Measurements from ENCODE around the gene ESRRB.

Gene ESRRB

DNA sequence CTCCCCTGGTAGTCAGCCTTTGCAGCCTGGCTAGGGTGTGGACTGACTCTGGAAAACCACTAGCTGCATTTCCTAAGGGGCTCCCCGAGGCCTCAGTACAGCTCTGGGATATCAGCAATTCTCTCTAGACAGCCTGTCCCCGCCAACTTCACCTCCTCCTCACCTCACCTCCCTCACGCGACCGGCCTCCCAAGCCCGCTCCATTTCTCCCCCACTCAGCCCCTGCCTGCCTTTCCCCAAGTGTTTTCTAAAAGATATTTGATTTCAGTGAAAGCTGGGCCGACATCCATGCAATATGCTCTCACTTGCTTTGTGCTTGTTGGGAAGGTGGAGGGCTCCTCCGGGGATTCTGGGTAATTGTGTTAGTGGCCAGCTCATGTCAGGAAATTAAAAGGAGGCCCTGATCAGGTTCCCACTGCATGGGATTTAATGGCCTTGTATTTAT, 91.8 kb downstream of the ESRRB start:
- H3K4me2 ChIP-seq (ENCODE audit: low read depth, low read length, poor library complexity, severe bottlenecking), result no peak overlapping the region
- no peaks in the 10 kb centered on the region for H3F3A ChIP-seq (ENCODE audit: low read depth)
- H3K36me3 ChIP-seq (ENCODE audit: insufficient read depth, low read length), result no peaks in the 10 kb centered on the region
- TF ChIP-seq EZH2phosphoT487 (IDR thresholded peaks at IDR 0.05; ENCODE audit: borderline replicate concordance), result no peak
- TF ChIP-seq, protein P1, sequence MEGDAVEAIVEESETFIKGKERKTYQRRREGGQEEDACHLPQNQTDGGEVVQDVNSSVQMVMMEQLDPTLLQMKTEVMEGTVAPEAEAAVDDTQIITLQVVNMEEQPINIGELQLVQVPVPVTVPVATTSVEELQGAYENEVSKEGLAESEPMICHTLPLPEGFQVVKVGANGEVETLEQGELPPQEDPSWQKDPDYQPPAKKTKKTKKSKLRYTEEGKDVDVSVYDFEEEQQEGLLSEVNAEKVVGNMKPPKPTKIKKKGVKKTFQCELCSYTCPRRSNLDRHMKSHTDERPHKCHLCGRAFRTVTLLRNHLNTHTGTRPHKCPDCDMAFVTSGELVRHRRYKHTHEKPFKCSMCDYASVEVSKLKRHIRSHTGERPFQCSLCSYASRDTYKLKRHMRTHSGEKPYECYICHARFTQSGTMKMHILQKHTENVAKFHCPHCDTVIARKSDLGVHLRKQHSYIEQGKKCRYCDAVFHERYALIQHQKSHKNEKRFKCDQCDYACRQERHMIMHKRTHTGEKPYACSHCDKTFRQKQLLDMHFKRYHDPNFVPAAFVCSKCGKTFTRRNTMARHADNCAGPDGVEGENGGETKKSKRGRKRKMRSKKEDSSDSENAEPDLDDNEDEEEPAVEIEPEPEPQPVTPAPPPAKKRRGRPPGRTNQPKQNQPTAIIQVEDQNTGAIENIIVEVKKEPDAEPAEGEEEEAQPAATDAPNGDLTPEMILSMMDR (conservative IDR thresholded peaks at IDR 0.05; ENCODE audit: low read length), result no peak
- H4K20me1 ChIP-seq (ENCODE audit: insufficient read depth, low read length, poor library complexity, severe bottlenecking), result no peaks in the 10 kb centered on the region
- no peaks in the 10 kb centered on the region for H3K9me3 ChIP-seq (ENCODE audit: insufficient read depth, low read depth, low read length)
- no peaks in the 10 kb centered on the region for H3K4me1 ChIP-seq (ENCODE audit: insufficient read depth, low read length, poor library complexity, severe bottlenecking)
- H3K9ac ChIP-seq (ENCODE audit: low read depth, low read length, poor library complexity, severe bottlenecking), result no peak overlapping the region
- no peak overlapping the region for H2AFZ ChIP-seq (ENCODE audit: low read length)
- H3K9me2 ChIP-seq (replicated peaks; ENCODE audit: low read depth, low read length), result no peaks in the 10 kb centered on the region
- no peak overlapping the region for H3K4me3 ChIP-seq (ENCODE audit: low read length, poor library complexity, severe bottlenecking)
- no peaks in the 10 kb centered on the region for H3K79me2 ChIP-seq (ENCODE audit: insufficient read depth, low read length)
- no peaks in the 10 kb centered on the region for H3K27me3 ChIP-seq (ENCODE audit: insufficient read depth, low read length, poor library complexity, severe bottlenecking)

GRCh38 chr14:76472199-76472723, 96.3 kb downstream of the ESRRB start:
- Histone ChIP-seq H3K4me2 (ENCODE audit: low read depth, low read length, poor library complexity, severe bottlenecking) (no peak overlapping the region), H3K4me1 (ENCODE audit: insufficient read depth, low read length, poor library complexity, severe bottlenecking) (no peaks in the 10 kb centered on the region)

DNA sequence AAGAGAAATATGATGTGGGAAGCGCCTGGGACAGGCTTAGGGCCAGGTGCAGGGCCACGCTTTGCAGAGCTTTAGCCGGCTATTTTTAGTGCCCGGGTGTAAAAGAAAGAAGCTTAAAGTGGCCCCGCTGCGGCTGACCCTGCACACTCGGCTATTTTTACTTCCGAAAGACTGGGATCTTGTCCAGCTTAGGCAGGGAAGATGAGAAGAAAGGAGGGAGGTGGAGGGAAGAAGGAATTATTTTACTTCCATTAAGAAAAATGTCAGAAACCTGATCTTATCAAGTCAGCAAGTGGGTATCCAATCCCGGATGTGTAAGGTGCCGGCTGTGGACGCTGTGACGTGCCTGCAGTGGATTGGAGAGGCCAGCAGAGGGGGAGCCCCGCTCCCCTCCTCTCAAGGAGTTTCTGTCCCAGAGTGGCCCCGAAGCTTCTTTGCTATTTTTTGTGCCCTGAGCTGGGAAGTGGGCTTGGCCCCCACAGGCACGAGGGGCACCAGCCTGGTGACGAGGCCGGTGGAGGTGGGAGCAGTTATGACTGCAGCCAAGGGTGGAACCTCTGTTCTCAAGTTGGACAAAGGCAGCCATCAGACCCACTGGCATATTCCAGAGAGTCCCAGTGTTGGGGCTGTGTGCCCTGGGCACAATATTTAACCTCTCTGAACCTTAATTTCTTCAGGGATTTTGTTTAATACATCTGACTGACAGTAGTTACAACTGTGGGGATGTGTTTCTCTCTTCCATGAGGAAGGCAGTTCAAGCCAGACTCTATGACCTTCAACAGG, 97.7 kb downstream of the ESRRB start:
- no peaks in the 10 kb centered on the region for H3K27me3 ChIP-seq (ENCODE audit: insufficient read depth, low read length, poor library complexity, severe bottlenecking)
- H3K79me2 ChIP-seq (ENCODE audit: insufficient read depth, low read length), result no peaks in the 10 kb centered on the region
- no peaks in the 10 kb centered on the region for H3K9me3 ChIP-seq (ENCODE audit: insufficient read depth, low read depth, low read length)
- H2AFZ ChIP-seq (ENCODE audit: low read length), result no peak overlapping the region
- H3K4me3 ChIP-seq (ENCODE audit: low read length, poor library complexity, severe bottlenecking), result no peak overlapping the region
- no peak for TF ChIP-seq EZH2phosphoT487 (IDR thresholded peaks at IDR 0.05; ENCODE audit: borderline replicate concordance)
- TF ChIP-seq, protein P1 (conservative IDR thresholded peaks at IDR 0.05; ENCODE audit: low read length), result no peak
- no peak overlapping the region for H3K4me2 ChIP-seq (ENCODE audit: low read depth, low read length, poor library complexity, severe bottlenecking)
- H4K20me1 ChIP-seq (ENCODE audit: insufficient read depth, low read length, poor library complexity, severe bottlenecking), result no peaks in the 10 kb centered on the region
- H3K36me3 ChIP-seq (ENCODE audit: insufficient read depth, low read length), result no peaks in the 10 kb centered on the region
- H3F3A ChIP-seq (ENCODE audit: low read depth), result no peaks in the 10 kb centered on the region
- no peak overlapping the region for H3K9ac ChIP-seq (ENCODE audit: low read depth, low read length, poor library complexity, severe bottlenecking)
- no peaks in the 10 kb centered on the region for H3K4me1 ChIP-seq (ENCODE audit: insufficient read depth, low read length, poor library complexity, severe bottlenecking)
- H3K9me2 ChIP-seq (replicated peaks; ENCODE audit: low read depth, low read length), result no peaks in the 10 kb centered on the region

More at GRCh38 chr14:76472199-76472723, 96.3 kb downstream of the ESRRB start:
- Histone ChIP-seq H3K4me3 (ENCODE audit: low read length, poor library complexity, severe bottlenecking) (no peak overlapping the region), H3K27me3 (ENCODE audit: insufficient read depth, low read length, poor library complexity, severe bottlenecking) (no peaks in the 10 kb centered on the region), H3K9ac (ENCODE audit: low read depth, low read length, poor library complexity, severe bottlenecking) (no peak overlapping the region), H3K36me3 (ENCODE audit: insufficient read depth, low read length) (no peaks in the 10 kb centered on the region), H3K9me3 (ENCODE audit: insufficient read depth, low read depth, low read length) (no peaks in the 10 kb centered on the region), H4K20me1 (ENCODE audit: insufficient read depth, low read length, poor library complexity, severe bottlenecking) (no peaks in the 10 kb centered on the region), H3K79me2 (ENCODE audit: insufficient read depth, low read length) (no peaks in the 10 kb centered on the region), H2AFZ (ENCODE audit: low read length) (no peak overlapping the region), H3F3A (ENCODE audit: low read depth) (no peaks in the 10 kb centered on the region), H3K9me2 (replicated peaks; ENCODE audit: low read depth, low read length) (no peaks in the 10 kb centered on the region)
- TF ChIP-seq, protein P1 (conservative IDR thresholded peaks at IDR 0.05; ENCODE audit: low read length), result no peak
- TF ChIP-seq EZH2phosphoT487 (IDR thresholded peaks at IDR 0.05; ENCODE audit: borderline replicate concordance), result no peak
